NCI-H2196 treated with DMSO at 0.1 percent for 48 hours (cell line): ENCODE data around the gene LILRA1.
"Not testable (repeated sequence)": the region's sequence is repeated elsewhere in the genome, so short reads cannot be mapped to it uniquely, and the experiment has no call there.

Experiments used
- DNase-seq: peaks from one replicate; lab custom pipeline; 2025; ENCODE audit not compliant: unreplicated experiment; lab: John Stamatoyannopoulos, UW

LILRA1 gene

DNA sequence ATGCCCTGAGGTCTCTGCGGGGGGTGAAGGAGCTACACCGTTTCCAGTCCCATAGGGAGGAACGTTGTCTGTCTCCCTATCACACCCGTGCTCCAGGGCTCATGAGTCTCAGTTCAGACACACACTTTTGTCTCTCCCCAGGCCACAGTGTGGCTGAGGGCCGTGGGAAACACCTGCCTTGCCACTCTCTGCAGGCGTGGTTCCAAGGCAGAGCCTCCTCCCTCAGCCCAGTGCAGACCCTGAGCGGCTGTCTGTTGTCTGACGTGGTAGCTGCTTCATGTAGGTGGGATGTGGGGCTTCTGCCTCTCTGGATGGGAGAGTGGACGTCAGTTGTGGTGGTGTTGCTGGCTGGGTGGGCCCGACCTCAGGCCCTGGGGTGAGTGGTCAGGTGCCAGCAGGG, 30.8 kb downstream of the LILRA1 start:
- not testable (repeated sequence) for DNase-seq

DNA sequence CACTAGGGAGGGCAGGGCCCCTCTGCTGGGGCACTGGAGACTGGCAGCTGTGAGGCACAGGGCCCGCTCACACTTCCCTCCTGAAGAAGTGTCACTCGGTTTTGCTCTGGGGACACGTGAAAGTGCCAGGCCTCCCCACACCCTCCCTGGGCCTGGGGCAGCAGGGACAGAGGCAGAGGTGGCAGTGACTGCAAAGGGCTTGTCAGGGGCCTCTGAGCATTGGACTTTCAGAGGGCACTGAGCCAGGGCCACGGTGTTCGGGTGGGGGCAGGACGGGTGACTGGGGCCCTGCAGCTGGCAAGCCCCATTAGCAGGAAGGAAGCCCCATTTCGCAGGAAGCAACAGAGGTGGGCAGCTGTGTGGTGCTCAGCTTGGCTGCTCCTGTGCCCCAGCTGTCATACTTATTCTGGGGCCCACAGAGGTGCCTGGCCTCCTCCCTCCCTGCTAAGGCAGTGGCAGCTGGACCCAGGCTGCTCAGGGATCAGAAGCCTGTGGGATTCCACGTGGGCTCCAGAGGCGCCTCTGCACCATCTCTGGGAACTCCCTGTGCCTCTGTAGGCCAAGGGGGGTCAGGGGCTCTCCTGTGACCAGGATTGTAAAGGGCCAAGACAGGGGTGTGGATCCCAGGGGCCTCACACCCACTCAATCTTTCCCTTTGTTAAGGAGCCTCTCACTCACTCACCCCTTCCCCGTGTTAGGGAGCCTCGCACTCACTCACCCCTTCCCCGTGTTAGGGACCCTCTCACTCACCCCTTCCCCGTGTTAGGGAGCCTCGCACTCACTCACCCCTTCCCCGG, 31.7 kb downstream of the LILRA1 start:
- DNase-seq: not testable (repeated sequence)

DNA sequence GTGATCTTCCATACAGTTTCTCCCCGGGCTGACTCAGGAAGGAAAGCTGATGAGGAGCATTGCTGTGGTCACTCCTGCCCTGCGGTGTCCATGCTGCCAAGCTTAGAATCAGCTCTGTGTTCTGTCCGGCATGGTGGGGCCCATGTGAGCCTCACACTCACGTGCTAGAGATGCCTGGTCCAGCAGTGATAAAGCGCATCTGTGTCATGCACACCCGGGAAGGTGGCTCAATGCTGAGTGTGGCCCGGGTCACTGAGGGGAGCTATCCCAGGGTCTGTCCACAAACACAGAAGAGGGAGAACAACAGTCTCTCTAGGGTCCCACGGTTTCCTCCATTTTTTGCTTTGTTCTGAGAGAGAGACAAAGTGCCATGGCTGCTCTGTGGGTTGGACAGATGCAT, 33.3 kb downstream of the LILRA1 start:
- DNase-seq: no peak

DNA sequence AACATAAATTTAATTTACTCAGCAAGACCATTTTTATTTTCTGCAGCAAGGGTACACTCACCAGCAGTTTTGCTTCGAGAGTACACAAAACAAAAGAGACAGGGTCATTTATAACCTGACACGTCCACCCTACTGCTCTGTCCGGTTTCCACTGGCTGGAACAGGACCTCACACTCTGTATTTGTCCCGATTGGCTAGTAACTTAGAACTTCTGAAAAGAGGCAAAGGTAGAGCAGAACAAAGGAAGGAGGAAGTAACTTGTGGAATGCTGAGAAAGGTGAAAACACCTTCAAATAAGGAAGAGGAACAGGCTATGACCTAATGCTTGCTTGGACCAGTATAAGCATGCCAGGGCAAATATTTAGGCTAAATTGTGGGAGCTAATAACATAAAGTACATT, 34.5 kb downstream of the LILRA1 start:
- DNase-seq: not testable (repeated sequence)

DNA sequence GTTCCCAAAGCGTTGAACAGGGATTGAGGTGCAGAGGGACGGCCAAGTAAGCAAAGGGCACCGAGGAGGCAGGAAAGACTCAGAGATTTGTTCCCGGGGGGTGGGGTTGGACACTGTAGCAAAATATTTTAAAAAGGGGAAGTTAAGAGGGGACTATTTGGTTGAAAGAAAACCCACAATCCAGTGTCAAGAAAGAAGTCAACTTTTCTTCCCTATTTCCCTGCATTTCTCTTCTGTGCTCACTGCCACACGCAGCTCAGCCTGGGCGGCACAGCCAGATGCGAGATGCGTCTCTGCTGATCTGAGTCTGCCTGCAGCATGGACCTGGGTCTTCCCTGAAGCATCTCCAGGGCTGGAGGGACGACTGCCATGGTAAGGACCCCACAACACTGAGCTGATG, 36.8 kb downstream of the LILRA1 start, which contains the start of gene LILRB1:
LILRB1 (plus strand) TSS at position 223 of the 400 bp plus-strand sequence. CDS start 590 bp downstream, outside the sequence.
- DNase-seq: not testable (repeated sequence)

DNA sequence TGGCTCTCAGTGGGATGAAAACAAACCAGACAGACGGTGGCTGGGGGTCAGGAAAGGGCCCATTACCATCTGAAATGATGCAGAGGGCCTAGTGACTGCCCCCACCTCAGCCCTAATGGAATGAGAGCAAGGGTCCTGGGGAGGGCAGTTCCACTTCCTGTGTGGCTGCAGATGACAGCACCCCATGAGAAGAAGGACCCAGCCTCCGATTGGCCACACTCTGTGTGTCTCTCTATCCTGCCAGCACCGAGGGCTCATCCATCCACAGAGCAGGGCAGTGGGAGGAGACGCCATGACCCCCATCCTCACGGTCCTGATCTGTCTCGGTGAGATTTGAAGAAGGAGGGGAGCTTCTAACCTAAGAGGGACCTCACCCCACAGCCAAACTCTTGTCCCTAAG, 37.4 kb downstream of the LILRA1 start:
- DNase-seq: no peak

DNA sequence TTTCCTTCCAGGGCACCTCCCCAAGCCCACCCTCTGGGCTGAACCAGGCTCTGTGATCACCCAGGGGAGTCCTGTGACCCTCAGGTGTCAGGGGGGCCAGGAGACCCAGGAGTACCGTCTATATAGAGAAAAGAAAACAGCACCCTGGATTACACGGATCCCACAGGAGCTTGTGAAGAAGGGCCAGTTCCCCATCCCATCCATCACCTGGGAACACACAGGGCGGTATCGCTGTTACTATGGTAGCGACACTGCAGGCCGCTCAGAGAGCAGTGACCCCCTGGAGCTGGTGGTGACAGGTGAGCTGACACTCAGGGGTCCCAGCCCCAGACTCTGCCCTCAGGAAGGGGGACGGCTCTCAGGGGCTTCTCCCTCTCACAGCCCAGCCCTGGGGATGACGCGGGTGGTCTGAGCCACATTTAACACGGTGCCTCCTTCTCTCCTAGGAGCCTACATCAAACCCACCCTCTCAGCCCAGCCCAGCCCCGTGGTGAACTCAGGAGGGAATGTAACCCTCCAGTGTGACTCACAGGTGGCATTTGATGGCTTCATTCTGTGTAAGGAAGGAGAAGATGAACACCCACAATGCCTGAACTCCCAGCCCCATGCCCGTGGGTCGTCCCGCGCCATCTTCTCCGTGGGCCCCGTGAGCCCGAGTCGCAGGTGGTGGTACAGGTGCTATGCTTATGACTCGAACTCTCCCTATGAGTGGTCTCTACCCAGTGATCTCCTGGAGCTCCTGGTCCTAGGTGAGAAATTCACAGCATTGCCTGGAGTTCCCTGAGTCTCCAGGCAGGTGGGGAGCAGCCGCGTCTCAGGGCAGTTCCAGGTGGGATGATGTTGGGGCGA, 38.3 kb downstream of the LILRA1 start:
- not testable (repeated sequence) for DNase-seq

DNA sequence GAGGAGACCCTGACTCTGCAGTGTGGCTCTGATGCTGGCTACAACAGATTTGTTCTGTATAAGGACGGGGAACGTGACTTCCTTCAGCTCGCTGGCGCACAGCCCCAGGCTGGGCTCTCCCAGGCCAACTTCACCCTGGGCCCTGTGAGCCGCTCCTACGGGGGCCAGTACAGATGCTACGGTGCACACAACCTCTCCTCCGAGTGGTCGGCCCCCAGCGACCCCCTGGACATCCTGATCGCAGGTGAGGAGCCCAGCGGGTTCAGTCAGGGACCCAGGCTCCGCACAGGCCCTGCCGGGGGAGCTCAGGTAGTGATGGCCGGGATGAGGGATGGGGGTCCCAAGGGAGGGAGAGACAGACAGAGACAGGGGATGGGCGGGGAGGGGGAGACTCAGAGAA, 39.1 kb downstream of the LILRA1 start:
- DNase-seq: not testable (repeated sequence)

DNA sequence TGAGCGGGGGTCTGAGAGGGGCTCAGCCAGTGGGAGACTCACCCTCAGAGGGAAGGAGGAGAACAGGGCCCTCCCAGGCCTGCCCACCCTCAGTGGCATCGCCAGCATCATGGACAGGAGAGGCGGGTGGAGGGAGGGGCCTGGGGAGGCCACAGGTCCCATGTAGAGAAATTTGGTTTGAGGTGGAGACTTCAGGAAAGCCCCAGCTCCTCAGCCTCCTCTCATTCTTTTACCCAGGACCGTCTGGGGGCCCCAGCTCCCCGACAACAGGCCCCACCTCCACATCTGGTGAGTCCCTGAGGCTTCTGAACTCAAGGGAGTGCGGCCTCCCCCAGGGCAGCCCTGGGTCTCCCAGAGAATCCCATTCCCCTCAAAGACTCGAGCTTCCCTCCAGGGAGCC, 40.0 kb downstream of the LILRA1 start:
- DNase-seq: no peak

DNA sequence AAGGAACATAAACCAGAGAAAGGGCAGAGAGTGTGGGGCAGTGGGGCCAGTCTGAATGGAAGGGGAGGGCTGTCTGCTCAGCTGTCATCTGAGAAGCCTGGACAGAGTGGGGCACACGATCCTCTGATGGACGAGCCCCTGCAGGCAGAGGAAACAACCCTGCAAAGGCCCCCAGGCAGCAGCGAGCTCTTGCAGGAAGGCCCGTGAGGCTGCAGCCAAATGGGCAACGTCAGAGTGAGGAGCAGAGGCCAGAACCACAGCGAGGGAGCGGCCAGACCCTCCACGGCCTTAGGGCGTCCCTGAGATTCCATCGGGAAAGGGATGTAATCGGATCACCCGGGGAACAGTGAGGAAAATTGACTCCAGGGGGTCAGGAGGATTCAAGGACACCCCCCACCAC, 42.6 kb downstream of the LILRA1 start:
- not testable (repeated sequence) for DNase-seq

DNA sequence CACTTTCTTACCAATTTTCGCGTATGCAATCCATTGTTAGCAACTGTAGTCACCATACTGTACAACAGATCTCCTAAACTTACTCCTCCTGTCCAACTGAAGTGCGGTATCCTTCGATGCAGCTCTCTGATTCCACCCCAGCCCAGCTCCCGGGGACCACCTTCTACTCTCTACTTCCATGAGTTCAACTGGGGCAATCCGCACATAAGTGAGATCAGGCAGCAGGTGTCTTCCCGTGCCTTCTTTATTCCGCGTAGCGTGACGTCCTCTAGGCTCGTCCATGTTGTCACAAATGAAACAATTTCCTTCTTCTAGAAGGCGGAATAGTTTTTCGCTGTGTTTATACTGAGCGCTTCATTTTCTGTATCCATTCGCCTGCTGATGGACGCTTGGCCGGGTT, 45.3 kb downstream of the LILRA1 start:
- no peak for DNase-seq

DNA sequence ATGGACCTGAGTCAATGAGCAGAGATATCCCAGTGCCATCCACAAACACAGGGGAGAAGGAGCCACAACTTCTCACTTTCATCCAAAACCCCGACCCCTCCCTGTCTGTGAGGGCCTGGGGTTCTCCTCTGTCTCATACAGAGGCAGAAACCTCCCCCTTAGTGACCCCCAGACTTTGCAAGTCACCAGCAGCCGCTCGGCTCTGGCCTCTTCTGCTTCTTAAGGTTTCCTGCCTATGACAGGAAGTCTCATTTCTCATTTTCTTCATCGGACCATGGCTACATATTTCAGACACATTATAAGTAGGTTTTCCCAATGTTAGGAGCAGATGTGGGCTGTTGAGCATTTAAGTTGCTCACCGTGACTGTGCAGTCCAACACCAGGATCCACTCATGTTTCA, 49.5 kb downstream of the LILRA1 start:
- DNase-seq: not testable (repeated sequence)

DNA sequence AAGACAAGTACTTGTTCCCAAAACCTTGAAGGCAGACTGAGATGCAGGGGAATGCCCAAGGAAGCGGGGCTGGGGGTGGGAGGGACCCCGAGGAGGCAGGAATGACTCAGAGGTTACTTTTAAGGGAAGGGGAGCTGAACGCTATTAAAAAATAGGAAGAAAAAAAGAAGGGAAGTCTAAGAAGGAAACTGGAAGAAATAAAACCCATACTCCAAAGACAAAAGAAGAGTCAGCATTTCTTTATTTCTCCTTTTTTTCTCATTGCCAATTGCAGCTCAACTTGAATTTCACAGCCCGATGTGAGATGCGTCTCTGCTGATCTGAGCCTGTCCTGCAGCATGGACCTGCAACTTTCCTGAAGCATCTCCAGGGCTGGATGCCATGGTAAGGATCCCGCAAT, 50.2 kb downstream of the LILRA1 start:
- DNase-seq: not testable (repeated sequence)

DNA sequence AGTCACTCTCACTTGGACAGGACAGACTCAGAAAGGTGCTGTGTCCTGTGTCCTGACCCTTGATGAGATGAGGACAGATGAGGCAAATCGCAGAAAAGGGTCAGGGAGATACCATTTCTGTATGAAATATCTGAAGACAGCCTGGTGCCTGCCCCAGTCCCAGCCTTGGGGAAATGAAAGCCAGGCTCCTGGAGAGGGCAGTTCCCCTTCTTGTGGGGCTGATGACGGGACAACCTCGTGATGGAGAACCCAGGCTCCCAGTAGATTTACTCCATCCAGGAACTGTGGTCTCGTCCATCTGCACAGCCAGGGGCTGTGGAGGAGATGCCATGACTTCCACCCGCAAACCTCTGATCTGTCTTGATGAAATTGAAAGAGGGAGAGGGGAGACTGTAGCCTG, 50.6 kb downstream of the LILRA1 start:
- no peak for DNase-seq

DNA sequence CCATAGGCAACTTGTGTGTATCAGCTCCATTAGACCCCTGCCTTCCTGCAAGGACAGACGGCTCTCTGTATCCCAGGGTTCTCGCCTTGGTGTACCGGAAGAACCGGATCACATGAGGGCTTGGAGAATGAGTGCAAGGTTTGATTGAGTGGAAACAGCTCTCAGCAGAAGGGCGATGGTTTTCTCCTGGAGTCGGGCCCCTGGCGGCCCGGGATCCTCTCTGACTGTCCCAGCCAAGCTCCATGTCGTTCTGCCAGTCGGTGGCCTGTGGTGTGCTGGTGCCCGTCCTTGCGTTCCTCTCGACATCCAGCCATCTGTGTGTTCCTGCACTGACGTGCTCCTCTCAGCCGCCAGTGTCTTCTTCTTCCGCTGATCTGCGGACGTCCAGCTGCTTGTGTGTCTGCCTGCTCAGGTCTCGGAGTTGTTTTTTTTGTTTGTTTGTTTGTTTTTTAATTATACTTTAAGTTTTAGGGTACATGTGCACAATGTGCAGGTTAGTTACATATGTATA, 53.0 kb downstream of the LILRA1 start:
- no peak for DNase-seq

DNA sequence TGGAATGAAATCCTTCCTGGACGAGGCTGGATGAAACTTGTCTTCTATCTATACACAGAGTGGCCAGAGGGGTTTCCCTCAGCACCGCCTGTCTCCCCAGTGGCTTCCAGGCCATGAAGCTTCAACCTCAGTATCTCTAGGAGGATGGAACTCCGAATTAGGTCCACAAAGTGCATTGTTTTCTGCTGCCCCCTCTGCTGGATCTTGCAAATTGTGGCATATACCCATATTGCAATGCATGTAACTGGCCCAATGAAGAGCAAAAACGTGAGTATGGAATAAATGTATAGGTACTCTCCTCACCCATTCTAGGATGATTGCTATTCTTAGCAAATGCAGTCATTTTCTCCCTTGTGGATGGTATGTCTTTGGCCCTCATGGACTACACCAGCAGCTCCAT, 54.7 kb downstream of the LILRA1 start:
- no peak for DNase-seq

DNA sequence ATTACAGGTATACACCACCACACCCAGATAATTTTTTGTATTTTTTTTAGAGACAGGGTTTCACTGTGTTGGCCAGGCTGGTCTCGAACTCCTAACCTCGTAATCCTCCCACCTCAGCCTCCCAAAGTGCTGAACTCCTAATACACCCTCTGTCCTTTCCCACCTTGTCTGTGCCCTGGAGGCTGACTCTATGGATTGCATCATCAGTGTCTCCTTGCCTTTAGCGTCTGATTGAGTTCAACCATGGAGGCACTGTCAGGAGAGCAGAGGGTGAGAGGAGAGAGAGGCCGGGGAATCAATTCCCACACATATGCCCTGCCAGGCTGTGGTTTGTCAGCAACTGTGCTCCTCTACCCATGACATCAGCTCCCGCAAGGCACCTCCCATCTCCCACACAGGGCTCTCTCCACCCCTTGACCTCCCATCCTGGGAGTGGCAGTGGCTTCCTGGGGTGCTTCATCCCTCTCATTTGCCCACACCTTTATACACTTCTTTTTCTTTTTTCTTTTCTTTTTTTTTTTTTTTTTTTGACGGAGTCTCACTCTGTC, 56.8 kb downstream of the LILRA1 start:
- DNase-seq: no peak
